Right forelimb (tissue), 1 donor: Measurements from ENCODE around the gene NIPBL.
"Not testable (repeated sequence)": the region's sequence is repeated elsewhere in the genome, so short reads cannot be mapped to it uniquely, and the experiment has no call there.

Experiments used
- DNase-seq: peaks from one replicate; pipeline ENCODE4 v3.0.0-alpha.2; 2018

Gene NIPBL

DNA sequence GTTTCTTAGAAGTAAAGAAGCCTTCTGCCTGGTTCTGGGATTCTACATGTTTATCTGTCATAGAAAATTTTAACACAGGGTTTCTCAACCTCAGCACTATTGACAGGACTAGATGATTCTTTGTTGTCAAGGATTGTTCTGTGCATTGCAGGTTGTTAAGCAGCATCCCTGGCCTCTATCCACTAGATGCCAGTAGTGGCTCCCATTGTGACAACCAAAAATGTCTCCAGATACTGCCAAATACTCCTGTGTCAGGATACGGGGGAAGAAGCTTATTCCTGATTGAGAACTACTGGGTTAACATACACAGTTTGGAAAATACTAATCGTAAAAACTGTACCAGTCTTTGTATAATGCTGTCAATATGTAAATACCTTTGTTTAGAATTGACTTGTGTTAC is 167.1 kb downstream of the NIPBL start:
- DNase-seq, result no peak

- no peak for DNase-seq
Measured at GRCh38 chr5:37044120-37044519, 167.6 kb downstream of the NIPBL start.

DNA sequence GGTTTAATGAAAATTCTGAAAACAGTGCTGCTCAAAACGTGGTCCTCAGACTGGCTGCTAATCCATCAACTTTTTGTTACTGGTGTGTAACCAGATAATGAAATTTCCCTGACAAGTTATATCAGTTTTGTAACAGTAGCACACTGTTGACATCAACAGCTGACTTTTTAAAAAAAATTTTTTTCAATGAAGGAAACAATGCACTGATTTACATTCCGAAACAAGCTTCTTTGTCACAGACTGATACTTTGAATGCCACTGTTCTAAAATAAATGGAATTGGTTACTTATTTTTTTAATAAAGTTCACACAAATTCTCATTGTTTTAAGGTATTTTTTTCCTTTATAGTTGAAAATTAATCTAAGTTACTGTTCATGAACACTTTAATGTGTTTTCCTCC is 169.1 kb downstream of the NIPBL start:
- no peak for DNase-seq

DNA sequence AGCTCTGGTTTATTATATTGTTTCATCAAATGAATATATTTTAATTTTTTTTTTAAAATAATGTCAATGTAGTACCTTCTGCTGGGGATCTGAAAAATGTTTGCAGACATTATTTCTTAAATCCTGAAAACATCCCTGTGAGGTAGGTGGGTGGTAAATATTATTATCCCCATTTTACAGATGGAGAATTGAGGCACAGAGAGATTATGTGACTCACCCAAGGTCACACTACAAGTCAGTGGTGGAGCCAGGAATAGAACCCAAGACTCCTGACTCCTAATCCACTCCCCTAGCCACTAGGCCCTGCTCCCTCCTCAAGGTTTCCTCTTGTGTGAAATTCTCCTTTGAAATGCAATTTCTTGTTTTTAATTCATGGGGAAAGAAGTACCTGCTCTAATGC is 171.4 kb downstream of the NIPBL start:
- no peak for DNase-seq

GRCh38 chr5:37054391-37054790 is 177.8 kb downstream of the NIPBL start:
- DNase-seq, result no peak

DNA sequence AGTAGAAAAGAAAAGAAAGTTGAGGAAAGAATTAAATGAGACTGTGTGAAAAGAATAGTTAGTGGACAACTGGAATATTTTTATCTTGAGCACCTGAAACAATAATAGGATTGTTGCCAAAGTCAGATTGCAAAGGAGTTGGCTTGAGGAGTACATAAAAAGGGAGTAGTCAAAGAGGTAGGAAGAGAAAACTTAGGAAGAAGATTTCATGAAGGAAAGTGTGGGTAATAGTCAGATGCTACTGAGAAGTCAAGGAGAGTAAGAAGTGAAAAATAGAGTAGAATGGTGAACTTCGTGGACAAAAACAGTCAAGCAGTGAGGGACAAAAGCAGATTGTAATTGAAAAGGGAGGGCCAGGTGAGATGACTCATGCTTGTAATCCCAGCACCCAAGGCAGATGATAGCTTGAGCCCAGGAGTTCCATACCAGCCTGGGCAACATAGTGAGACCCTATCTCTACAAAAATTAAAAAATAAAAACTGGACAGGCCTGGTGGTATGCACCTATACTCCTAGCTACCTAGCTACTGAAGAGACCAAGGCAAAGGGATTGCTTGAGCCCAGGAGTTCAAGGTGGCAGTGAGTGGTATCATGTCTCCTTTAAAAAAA is 178.9 kb downstream of the NIPBL start:
- no peak for DNase-seq

- DNase-seq, result no peak
Measured at GRCh38 chr5:37056762-37057161, 180.2 kb downstream of the NIPBL start.

GRCh38 chr5:37060030-37060429 is 183.5 kb downstream of the NIPBL start:
- no peak for DNase-seq

GRCh38 chr5:37063739-37064138 is 187.2 kb downstream of the NIPBL start:
- DNase-seq, result no peak

DNA sequence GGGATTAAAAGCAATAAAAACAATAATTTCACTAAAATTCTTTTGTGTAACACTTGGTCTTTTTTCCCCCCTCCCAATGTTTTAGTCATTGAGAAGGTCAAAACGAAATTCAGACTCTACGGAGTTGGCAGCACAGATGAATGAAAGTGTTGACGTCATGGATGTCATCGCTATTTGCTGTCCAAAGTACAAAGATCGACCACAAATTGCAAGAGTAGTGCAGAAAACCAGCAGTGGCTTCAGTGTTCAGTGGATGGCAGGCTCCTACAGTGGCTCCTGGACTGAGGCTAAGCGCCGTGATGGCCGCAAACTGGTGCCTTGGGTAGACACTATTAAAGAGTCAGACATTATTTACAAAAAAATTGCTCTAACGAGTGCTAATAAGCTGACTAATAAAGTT is 187.9 kb downstream of the NIPBL start:
- DNase-seq, result no peak

DNA sequence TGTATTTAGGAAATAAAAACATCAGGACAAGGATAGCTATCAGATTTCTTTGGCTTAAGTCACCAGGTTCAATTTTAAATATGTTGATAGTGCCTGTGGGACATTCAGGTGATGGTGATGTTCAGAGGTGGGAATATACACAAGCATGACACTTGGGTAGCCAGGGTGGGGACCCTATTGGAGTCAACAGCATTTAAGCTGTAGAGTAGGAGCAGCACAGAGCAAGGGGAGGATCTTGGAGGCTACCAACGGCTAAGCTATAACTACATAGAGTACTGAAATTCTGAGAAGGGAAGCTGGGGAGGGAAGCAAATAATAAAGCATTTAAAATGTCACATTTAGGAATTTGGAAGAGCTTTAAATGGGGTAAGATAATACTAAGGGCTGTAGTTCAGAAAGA is 194.9 kb downstream of the NIPBL start:
- no peak for DNase-seq

DNA sequence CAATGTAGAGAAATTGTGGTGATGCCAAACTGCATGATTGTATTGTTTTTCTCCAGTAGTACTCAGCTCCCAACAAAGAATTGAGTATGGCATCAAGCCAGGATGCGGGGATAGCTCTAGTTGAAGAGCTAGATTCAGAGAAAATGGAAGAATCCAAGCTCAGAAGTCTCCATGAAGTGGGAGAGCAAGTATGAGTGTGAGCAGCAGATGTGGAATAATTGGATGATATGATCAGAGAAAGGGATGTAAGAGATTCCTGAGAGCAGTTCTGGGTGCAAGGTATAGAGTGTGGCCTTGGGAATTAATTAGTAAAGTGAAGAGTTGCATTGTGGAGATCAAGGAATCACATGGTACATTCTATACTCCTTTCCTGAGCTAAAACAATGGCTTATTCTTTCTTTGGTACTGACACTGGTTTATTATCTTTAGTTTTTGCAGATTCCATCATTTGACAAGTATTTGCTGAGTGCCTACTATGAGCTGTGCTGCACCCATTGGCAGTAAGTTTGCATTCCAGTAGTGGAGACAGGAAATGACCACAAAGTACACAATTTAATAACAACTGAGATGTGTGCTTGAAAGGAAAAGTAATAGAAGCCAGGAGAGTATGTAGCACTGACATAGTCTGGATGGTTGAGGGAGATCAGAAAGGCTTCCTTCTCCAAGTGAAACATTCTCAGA is 195.5 kb downstream of the NIPBL start:
- DNase-seq, result no peak

GRCh38 chr5:37075399-37075950 is 198.9 kb downstream of the NIPBL start:
- no peak for DNase-seq

DNA sequence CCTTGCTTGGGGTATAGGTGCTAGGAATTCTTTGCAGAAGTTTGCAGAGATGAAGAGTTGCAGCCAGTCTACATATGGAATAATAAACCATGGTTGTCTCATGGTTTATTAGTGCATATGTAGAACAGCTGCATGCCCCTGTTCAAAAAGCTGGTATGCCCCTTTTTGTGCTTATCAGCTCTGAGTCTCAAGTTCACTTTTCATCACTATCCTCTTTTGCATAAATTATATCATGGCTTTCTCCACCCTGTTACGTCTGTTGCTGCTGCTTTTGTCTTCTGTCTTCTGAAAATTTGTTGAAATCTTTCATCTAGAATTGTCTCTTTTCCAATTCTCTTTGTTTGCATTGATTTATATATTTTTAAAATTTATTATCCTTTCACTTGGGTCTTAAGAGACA is 200.6 kb downstream of the NIPBL start:
- no peak for DNase-seq

- no peak for DNase-seq
Measured at GRCh38 chr5:37080697-37081096, 204.1 kb downstream of the NIPBL start.

DNA sequence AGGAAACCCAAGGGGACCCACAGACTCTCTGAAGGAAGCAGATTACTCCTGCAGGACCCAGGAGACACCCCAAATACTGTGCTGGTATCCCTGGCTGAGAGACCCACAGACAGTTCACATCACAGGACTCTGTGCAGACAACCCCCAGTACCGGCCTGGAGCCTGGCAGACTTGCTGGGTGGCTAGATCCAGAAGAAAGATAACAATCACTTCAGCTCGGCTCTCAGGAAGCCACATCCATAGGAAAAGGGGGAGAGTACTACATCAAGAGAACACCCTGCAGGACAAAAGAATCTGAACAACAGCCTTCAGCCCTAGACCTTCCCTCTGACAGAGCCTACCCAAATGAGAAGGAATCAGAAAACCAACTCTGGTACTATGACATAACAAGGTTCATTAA is 206.4 kb downstream of the NIPBL start:
- DNase-seq, result not testable (repeated sequence)

DNA sequence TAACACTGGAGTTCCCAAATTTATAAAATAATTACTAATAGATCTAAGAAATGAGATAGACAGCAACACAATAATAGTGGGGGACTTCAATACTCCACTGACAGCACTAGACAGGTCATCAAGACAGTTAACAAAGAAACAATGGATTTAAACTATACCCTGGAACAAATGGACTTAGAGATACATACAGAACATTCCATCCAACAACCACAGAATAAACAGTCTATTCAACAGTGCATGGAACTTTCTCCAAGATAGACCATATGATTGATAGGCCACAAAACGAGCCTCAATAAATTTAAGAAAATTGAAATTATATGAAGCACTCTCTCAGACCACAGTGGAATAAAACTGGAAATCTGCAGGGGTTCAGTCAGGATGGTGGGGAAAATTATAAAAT is 209.5 kb downstream of the NIPBL start:
- not testable (repeated sequence) for DNase-seq

DNA sequence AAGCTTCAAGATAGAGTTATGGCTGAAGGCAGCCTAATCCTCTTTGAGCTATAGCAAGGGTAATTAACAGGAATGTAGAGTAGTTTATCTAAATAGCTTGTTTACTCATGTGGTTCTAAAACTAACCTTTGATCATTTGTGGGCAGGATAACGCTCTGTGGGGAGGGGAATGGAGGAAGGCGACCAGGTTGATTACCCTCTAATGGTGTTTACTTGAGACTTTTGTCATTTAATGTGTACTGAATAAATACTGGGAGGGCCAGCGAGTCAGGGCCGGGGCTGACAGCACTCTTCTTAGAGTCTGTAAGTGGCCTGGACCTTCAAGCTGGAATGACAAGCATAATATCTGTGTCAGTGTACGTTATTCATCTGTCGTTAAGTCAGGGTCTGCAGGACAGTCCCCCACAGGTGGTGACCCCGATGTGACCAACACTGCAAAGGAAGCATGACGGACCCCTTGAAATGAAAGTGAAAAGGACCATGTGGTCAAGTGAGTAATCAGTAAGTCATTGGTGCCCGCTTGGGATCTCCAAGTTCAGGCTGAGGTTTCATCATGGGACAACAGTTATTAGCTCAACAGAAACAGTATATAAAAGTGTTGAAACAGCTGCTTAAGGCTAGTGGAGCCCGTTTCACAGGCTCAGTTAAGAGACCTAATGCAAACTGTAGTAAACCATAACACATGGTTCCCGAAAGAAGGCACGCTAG is 210.1 kb downstream of the NIPBL start:
- no peak for DNase-seq

DNA sequence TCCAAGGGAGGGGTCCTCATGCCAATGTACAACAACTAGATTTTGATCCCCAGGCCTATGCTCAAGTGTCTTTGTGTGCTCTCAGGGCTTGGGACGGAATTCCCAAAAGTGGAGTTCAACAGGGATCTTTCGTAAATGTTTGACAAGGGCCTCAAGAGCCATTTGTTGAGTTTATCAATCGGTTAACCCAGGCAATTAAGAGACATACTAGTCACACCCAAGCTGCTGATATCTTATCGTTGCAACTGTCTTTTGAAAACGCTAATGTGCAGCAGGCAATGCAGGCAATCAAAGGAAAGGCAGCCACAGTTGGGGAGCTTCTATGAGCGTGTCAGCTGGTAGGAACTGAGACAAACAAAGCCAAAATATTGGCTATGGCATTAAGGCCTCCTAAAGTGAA is 211.4 kb downstream of the NIPBL start:
- DNase-seq, result no peak

GRCh38 chr5:37090123-37090726 is 213.7 kb downstream of the NIPBL start:
- no peak for DNase-seq

DNA sequence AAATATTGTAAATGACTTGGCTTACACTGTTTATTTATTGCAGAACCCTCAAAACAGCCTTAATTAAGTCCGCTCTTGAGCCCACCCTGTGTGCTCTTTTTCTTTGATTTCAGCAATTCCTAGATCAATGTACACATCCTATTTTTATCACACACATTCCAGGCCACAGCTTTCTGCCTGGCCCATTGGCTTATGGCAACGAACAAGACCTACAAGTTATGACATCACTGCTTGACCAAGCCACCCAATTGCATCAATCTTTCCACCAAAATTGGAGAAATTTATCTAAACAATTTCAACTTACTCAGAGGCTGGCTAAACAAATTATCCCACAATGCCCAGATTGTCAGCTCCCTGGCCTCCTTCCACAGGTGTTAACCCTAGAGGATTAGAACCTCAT is 214.2 kb downstream of the NIPBL start:
- no peak for DNase-seq

DNA sequence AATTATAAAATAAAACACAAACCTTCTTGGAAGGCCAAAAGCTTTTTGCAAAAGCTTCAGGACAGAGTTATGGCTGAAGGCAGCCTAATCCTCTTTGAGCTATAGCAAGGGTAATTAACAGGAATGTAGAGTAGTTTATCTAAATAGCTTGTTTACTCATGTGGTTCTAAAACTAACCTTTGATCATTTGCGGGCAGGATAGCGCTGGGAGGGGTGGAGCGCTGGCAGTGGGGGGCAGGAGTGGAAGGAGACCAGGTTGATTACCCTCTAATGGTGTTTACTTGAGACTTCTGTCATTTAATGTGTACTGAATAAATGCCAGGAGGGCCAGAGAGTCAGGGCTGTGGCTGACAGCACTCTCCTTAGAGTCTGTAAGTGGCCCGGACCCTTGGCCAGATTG is 217.2 kb downstream of the NIPBL start:
- not testable (repeated sequence) for DNase-seq

- DNase-seq, result not testable (repeated sequence)
Measured at GRCh38 chr5:37099267-37099666, 222.7 kb downstream of the NIPBL start.

- DNase-seq, result no peak
Measured at GRCh38 chr5:37103302-37103701, 226.7 kb downstream of the NIPBL start.
